Lower leg skin (tissue), 3 donors: ENCODE measurements around the gene ZFPM1.

Source experiments
- POLR2A ChIP-seq, 2 donors: fragments of 450-650 bp; IDR thresholded peaks; one replicate each; pipeline ENCODE4 v1.6.1; 2016 to 2017; ENCODE audit warnings: antibody characterized with exemption in 2 of 2, mild to moderate bottlenecking in 1 of 2, moderate library complexity in 1 of 2
- TF ChIP-seq, protein P1 (sequence below), 3 donors: fragments of 450-650 bp; IDR thresholded peaks; one replicate each; pipeline ENCODE4 v1.5.1; 2016; ENCODE audit warnings: antibody characterized with exemption in 3 of 3, mild to moderate bottlenecking in 3 of 3, moderate library complexity in 2 of 3

DNA sequence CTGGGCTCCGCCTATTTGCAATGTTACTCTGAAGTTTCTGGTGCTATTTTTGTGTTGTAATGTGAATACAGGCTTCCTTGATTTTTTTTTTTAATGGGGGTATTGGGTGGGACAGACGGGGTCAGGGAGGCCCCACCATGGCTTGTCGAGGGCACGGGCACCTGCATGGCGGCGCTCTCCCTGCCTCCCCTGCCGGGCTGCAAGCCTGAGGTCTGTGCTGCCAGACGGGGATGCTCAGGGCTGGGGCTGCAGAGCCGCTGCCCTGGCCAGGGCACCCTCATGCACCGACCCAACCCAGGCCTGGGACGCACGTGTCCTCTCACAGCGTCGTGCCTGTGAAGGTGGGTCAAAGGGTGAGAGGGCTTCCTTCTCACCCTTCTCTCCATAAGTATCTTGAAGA, 13.0 kb upstream of the ZFPM1 start:
- TF ChIP-seq, protein P1, sequence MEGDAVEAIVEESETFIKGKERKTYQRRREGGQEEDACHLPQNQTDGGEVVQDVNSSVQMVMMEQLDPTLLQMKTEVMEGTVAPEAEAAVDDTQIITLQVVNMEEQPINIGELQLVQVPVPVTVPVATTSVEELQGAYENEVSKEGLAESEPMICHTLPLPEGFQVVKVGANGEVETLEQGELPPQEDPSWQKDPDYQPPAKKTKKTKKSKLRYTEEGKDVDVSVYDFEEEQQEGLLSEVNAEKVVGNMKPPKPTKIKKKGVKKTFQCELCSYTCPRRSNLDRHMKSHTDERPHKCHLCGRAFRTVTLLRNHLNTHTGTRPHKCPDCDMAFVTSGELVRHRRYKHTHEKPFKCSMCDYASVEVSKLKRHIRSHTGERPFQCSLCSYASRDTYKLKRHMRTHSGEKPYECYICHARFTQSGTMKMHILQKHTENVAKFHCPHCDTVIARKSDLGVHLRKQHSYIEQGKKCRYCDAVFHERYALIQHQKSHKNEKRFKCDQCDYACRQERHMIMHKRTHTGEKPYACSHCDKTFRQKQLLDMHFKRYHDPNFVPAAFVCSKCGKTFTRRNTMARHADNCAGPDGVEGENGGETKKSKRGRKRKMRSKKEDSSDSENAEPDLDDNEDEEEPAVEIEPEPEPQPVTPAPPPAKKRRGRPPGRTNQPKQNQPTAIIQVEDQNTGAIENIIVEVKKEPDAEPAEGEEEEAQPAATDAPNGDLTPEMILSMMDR (IDR thresholded peaks at IDR 0.05), result no peak
- no peak for TF ChIP-seq POLR2A (IDR thresholded peaks at IDR 0.05)
